ENCODE measurements around the gene TP73.

Gene TP73

GRCh38 chr1:3654549-3655281 is 2.4 kb downstream of the TP73 start:
- no peak for TF ChIP-seq CTCF (IDR thresholded peaks at IDR 0.05; ENCODE audit: insufficient read depth, low read depth, low read length, missing control alignments)
- H3K4me3 ChIP-seq (ENCODE audit: low read length), result no peak overlapping the region
- no peak for DNase-seq (ENCODE audit: low read depth)

GRCh38 chr1:3656450-3657095 is 4.3 kb downstream of the TP73 start:
- TF ChIP-seq CTCF (IDR thresholded peaks at IDR 0.05; ENCODE audit: insufficient read depth, low read depth, low read length, missing control alignments), result no peak
- DNase-seq (ENCODE audit: low read depth), result no peak
- H3K4me3 ChIP-seq (ENCODE audit: low read length), result no peak overlapping the region

GRCh38 chr1:3657096-3657475 is 4.8 kb downstream of the TP73 start:
- DNase-seq (ENCODE audit: low read depth), result no peak
- H3K4me3 ChIP-seq (ENCODE audit: low read length), result no peak overlapping the region
- TF ChIP-seq CTCF (IDR thresholded peaks at IDR 0.05; ENCODE audit: insufficient read depth, low read depth, low read length, missing control alignments), result no peak

- H3K4me3 ChIP-seq (ENCODE audit: low read length), result no peak overlapping the region
- DNase-seq (ENCODE audit: low read depth), result no peak
- TF ChIP-seq CTCF (IDR thresholded peaks at IDR 0.05; ENCODE audit: insufficient read depth, low read depth, low read length, missing control alignments), result no peak
Measured at GRCh38 chr1:3657578-3658230, 5.4 kb downstream of the TP73 start.

GRCh38 chr1:3658231-3658615 is 5.9 kb downstream of the TP73 start:
- no peak for TF ChIP-seq CTCF (IDR thresholded peaks at IDR 0.05; ENCODE audit: insufficient read depth, low read depth, low read length, missing control alignments)
- DNase-seq (ENCODE audit: low read depth), result no peak
- no peak overlapping the region for H3K4me3 ChIP-seq (ENCODE audit: low read length)

GRCh38 chr1:3659093-3659492 is 6.8 kb downstream of the TP73 start:
- DNase-seq (ENCODE audit: low read depth), result no peak
- no peak for TF ChIP-seq CTCF (IDR thresholded peaks at IDR 0.05; ENCODE audit: insufficient read depth, low read depth, low read length, missing control alignments)
- H3K4me3 ChIP-seq (ENCODE audit: low read length), result no peak overlapping the region
